Neural crest cell (in vitro differentiated cells): ENCODE data around the gene MYO10. TPM values are rescaled to one million over a fixed set of nuclear protein-coding genes. Genes with fewer than 3 reads are reported as not detected.
A peak's percentile ranks its signal among the peaks of the same experiment; 100 is the strongest.

Source experiments
- DNase-seq: peaks from one replicate; pipeline ENCODE4 v3.0.0; 2021; ENCODE audit warnings: low read depth, mixed read lengths, low spot score
- H3K27ac Mint-ChIP-seq: one replicate; pipeline ENCODE4 v1.8.0; 2021; ENCODE audit warnings: mild to moderate bottlenecking, mixed read lengths; ENCODE audit not compliant: unreplicated experiment
- H3K27me3 Mint-ChIP-seq: 2 replicates; pipeline ENCODE4 v1.8.0; 2021; ENCODE audit warnings: low read depth, mild to moderate bottlenecking, mixed read lengths
- H3K36me3 Mint-ChIP-seq: 2 replicates; pipeline ENCODE4 v1.8.0; 2021; ENCODE audit warnings: low read depth, mild to moderate bottlenecking, mixed read lengths
- H3K4me1 Mint-ChIP-seq: 2 replicates; pipeline ENCODE4 v1.8.0; 2021; ENCODE audit warnings: mixed read lengths
- H3K4me3 Mint-ChIP-seq: one replicate; pipeline ENCODE4 v1.8.0; 2021; ENCODE audit warnings: mild to moderate bottlenecking, mixed read lengths
- H3K9me3 Mint-ChIP-seq: 2 replicates; pipeline ENCODE4 v1.8.0; 2021; ENCODE audit warnings: mixed read lengths
- CTCF ChIP-seq: fragments of 200-600 bp; sonication (generic); conservative IDR thresholded peaks from 2 replicates; pipeline ENCODE4 v1.5.0; 2021; ENCODE audit warnings: antibody characterized with exemption, mild to moderate bottlenecking
- total RNA-seq: library from RNA; stranded (reverse); gene quantifications from 2 replicates; pipeline ENCODE4 v1.2.1, GENCODE V29; 2021

Gene MYO10
- total RNA-seq, 1 donor from 2014 or later, result 94.4 TPM

- peaks cover 15% of the 10 kb centered on the region for H3K36me3 Mint-ChIP-seq
- no peak for TF ChIP-seq CTCF
- H3K27me3 Mint-ChIP-seq, result no peaks in the 10 kb centered on the region
- no peaks in the 10 kb centered on the region for H3K9me3 Mint-ChIP-seq
- H3K4me1 Mint-ChIP-seq, result peaks cover 80% of the 10 kb centered on the region
- no peak for DNase-seq
- no peak overlapping the region for H3K27ac Mint-ChIP-seq
- H3K4me3 Mint-ChIP-seq, result peak overlapping the region; percentile 3
Observed at GRCh38 chr5:16732356-16732755, 203.7 kb downstream of the MYO10 start.

- no peaks in the 10 kb centered on the region for H3K27me3 Mint-ChIP-seq
- peaks cover 7% of the 10 kb centered on the region for H3K9me3 Mint-ChIP-seq
- peak overlapping the region; percentile 17 for H3K4me3 Mint-ChIP-seq
- DNase-seq, result no peak
- H3K4me1 Mint-ChIP-seq, result peaks cover 61% of the 10 kb centered on the region
- H3K27ac Mint-ChIP-seq, result peak overlapping the region; percentile 82
- peaks cover 31% of the 10 kb centered on the region for H3K36me3 Mint-ChIP-seq
- no peak for TF ChIP-seq CTCF
Observed at GRCh38 chr5:16727755-16728325, 208.2 kb downstream of the MYO10 start.

GRCh38 chr5:16726538-16726946 is 209.5 kb downstream of the MYO10 start:
- H3K4me1 Mint-ChIP-seq, result peaks cover 60% of the 10 kb centered on the region
- no peak for TF ChIP-seq CTCF
- H3K4me3 Mint-ChIP-seq, result no peak overlapping the region
- no peak overlapping the region for H3K27ac Mint-ChIP-seq
- no peaks in the 10 kb centered on the region for H3K27me3 Mint-ChIP-seq
- peaks cover 7% of the 10 kb centered on the region for H3K9me3 Mint-ChIP-seq
- peaks cover 33% of the 10 kb centered on the region for H3K36me3 Mint-ChIP-seq
- DNase-seq, result no peak

GRCh38 chr5:16725575-16725974 is 210.5 kb downstream of the MYO10 start:
- Mint-ChIP-seq H3K27me3 (no peaks in the 10 kb centered on the region), H3K4me1 (peaks cover 66% of the 10 kb centered on the region), H3K9me3 (peaks cover 7% of the 10 kb centered on the region), H3K27ac (no peak overlapping the region), H3K36me3 (peaks cover 31% of the 10 kb centered on the region), H3K4me3 (no peak overlapping the region)
- no peak for TF ChIP-seq CTCF
- DNase-seq, result no peak

GRCh38 chr5:16723821-16724220 is 212.3 kb downstream of the MYO10 start:
- DNase-seq, result no peak
- peaks cover 67% of the 10 kb centered on the region for H3K4me1 Mint-ChIP-seq
- H3K36me3 Mint-ChIP-seq, result peaks cover 28% of the 10 kb centered on the region
- H3K27ac Mint-ChIP-seq, result no peak overlapping the region
- H3K9me3 Mint-ChIP-seq, result peaks cover 7% of the 10 kb centered on the region
- H3K4me3 Mint-ChIP-seq, result no peak overlapping the region
- no peaks in the 10 kb centered on the region for H3K27me3 Mint-ChIP-seq
- no peak for TF ChIP-seq CTCF
